SU-DHL-6 (cell line): ENCODE results near the gene KLF16.

ENCODE experiments used
- CTCF ChIP-seq: fragments of 200-600 bp; sonication (generic); IDR thresholded peaks from one replicate; pipeline ENCODE4 v1.5.1; 2017; ENCODE audit warnings: antibody characterized with exemption, mild to moderate bottlenecking, low read length, moderate library complexity; ENCODE audit not compliant: insufficient read depth, poor library complexity, severe bottlenecking
- EZH2phosphoT487 ChIP-seq: fragments of 200-600 bp; sonication (generic), shearing (Covaris generic); conservative IDR thresholded peaks from 2 replicates; pipeline ENCODE4 v1.6.1; 2018; ENCODE audit warnings: mild to moderate bottlenecking, antibody characterized with exemption, low read length, moderate library complexity, mixed read lengths

DNA sequence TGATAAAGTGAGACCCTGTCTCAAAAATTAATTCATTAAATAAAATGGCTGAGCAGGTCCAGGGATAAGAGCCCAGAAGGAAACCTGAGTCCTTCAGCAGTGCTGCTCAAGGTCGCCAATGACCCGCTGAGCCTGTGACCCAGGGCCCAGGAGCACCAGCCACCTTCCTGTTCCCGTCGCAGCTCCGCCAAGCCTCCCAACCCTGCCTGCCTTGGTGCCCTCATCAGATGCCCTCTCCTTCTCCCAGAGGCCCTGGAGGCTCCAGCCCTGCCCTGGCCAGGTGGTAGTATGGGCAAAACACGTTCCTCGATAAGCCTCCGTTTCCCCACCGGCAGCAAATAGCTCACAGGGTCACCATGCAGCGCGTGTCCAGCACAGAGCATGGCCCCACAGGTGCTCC is 17.7 kb downstream of the KLF16 start:
- no peak for TF ChIP-seq CTCF
- TF ChIP-seq EZH2phosphoT487 = no peak
